ENCODE measurements around the gene PMPCA.
A peak's percentile ranks its signal among the peaks of the same experiment; 100 is the strongest.

PMPCA gene

GRCh38 chr9:136460772-136461325 is 50.4 kb downstream of the PMPCA start:
- DNase-seq: no peak

- DNase-seq: no peak
Observed at GRCh38 chr9:136462664-136463063, 52.2 kb downstream of the PMPCA start.

GRCh38 chr9:136463578-136463977 is 53.1 kb downstream of the PMPCA start:
- no peak for DNase-seq

- no peak for DNase-seq
Observed at GRCh38 chr9:136464241-136464640, 53.8 kb downstream of the PMPCA start.

- DNase-seq: no peak
Observed at GRCh38 chr9:136465500-136466154, 55.2 kb downstream of the PMPCA start.

GRCh38 chr9:136466155-136466541 is 55.7 kb downstream of the PMPCA start:
- no peak for DNase-seq

GRCh38 chr9:136467766-136468165 is 57.3 kb downstream of the PMPCA start:
- DNase-seq: no peak

GRCh38 chr9:136470356-136470755 is 59.9 kb downstream of the PMPCA start:
- no peak for DNase-seq

- DNase-seq: peak; percentile 6
Observed at GRCh38 chr9:136470792-136471469, 60.5 kb downstream of the PMPCA start.

GRCh38 chr9:136471802-136472487 is 61.5 kb downstream of the PMPCA start:
- DNase-seq: no peak

- no peak for DNase-seq
Observed at GRCh38 chr9:136472640-136473353, 62.3 kb downstream of the PMPCA start.

- no peak for DNase-seq
Observed at GRCh38 chr9:136473354-136473721, 62.9 kb downstream of the PMPCA start.

Measured in hematopoietic multipotent progenitor cell treated with erythropoietin and hydrocortisone succinate and interleukin-3 and kit ligand, for 8 days (in vitro differentiated cells).